Type B pancreatic cell (in vitro differentiated cells): ENCODE results near the gene IGSF8. TPM values are rescaled to one million over a fixed set of nuclear protein-coding genes. Genes with fewer than 3 reads are reported as not detected.
A peak's percentile ranks its signal among the peaks of the same experiment; 100 is the strongest.
"Not testable (repeated sequence)": the region's sequence is repeated elsewhere in the genome, so short reads cannot be mapped to it uniquely, and the experiment has no call there.

Experiments used
- DNase-seq: peaks from one replicate; pipeline ENCODE4 v3.0.0; 2021; ENCODE audit warnings: mixed read lengths; ENCODE audit not compliant: unreplicated experiment; ENCODE audit errors: extremely low spot score
- H3K27ac Mint-ChIP-seq: 2 replicates; pipeline ENCODE4 v1.8.0; 2021; ENCODE audit warnings: mild to moderate bottlenecking, mixed read lengths
- H3K27me3 Mint-ChIP-seq: 2 replicates; pipeline ENCODE4 v1.8.0; 2021; ENCODE audit warnings: mixed read lengths
- H3K36me3 Mint-ChIP-seq: 2 replicates; pipeline ENCODE4 v1.8.0; 2021; ENCODE audit warnings: mixed read lengths
- H3K4me1 Mint-ChIP-seq: one replicate; pipeline ENCODE4 v1.8.0; 2021; ENCODE audit warnings: mixed read lengths; ENCODE audit not compliant: unreplicated experiment
- H3K4me3 Mint-ChIP-seq: 2 replicates; pipeline ENCODE4 v1.8.0; 2021; ENCODE audit warnings: mild to moderate bottlenecking, mixed read lengths
- H3K9me3 Mint-ChIP-seq: 2 replicates; pipeline ENCODE4 v1.8.0; 2021; ENCODE audit warnings: mixed read lengths
- total RNA-seq: library from RNA; stranded (reverse); gene quantifications from 2 replicates; pipeline ENCODE4 v1.2.1, GENCODE V29; 2021; ENCODE audit warnings: low replicate concordance
- TF ChIP-seq, protein P1 (sequence below): fragments of 200-600 bp; sonication (generic); conservative IDR thresholded peaks from 2 replicates; pipeline ENCODE4 v1.5.0; 2021; ENCODE audit warnings: antibody characterized with exemption, mild to moderate bottlenecking

Gene IGSF8
- total RNA-seq, 1 donor from 2014 or later = 27.7 TPM

DNA sequence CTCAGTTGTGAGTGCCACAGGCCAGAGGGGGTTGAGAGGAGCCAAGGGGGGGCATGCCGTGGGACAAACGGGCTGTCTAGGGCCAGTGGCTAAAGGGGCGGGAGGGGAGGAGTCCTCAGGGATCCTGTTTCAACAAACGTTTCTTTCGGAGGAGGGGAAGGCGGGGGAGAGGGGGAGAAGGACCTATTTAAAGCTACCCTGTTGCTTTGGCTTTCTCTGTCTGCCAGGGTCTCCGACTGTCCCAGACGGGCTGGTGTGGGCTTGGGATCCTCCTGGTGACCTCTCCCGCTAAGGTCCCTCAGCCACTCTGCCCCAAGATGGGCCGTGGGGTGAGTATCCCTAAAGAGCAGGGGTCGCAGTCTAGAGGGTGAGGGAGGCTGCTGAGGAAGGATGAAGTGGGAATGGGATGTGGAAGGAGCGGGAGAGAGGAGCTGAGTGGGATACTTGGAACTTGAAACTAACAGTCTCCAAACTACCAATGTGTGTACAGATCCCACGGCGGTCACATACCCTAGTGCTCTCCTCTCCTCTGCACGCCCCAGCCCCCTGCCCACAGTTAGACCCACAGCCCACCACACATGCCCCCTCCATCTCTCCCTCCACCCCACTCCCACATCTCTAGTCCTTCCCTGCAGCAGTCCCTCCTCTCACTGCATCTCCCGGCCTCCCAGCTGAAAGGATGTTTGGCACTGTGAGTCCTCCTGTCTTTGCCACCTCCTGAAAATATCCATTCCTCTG lies 17.3 kb upstream of the IGSF8 start, which contains the start of gene ATP1A2:
Gene ATP1A2, plus strand, starts transcription at position 215 of the 738 bp plus-strand sequence. Its CDS starts 103 bp downstream, at position 318.
- Mint-ChIP-seq H3K36me3 (no peaks in the 10 kb centered on the region), H3K9me3 (no peaks in the 10 kb centered on the region), H3K27me3 (peaks cover 20% of the 10 kb centered on the region), H3K4me3 (peak within 1 kb of the TSS; percentile 36), H3K27ac (no peak within 1 kb of the TSS), H3K4me1 (peaks cover 57% of the 10 kb centered on the region)
- TF ChIP-seq, protein P1, sequence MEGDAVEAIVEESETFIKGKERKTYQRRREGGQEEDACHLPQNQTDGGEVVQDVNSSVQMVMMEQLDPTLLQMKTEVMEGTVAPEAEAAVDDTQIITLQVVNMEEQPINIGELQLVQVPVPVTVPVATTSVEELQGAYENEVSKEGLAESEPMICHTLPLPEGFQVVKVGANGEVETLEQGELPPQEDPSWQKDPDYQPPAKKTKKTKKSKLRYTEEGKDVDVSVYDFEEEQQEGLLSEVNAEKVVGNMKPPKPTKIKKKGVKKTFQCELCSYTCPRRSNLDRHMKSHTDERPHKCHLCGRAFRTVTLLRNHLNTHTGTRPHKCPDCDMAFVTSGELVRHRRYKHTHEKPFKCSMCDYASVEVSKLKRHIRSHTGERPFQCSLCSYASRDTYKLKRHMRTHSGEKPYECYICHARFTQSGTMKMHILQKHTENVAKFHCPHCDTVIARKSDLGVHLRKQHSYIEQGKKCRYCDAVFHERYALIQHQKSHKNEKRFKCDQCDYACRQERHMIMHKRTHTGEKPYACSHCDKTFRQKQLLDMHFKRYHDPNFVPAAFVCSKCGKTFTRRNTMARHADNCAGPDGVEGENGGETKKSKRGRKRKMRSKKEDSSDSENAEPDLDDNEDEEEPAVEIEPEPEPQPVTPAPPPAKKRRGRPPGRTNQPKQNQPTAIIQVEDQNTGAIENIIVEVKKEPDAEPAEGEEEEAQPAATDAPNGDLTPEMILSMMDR = no peak
- no peak for DNase-seq

- Mint-ChIP-seq H3K27ac (no peak overlapping the region), H3K4me3 (no peak overlapping the region), H3K36me3 (no peaks in the 10 kb centered on the region), H3K9me3 (no peaks in the 10 kb centered on the region), H3K4me1 (peaks cover 65% of the 10 kb centered on the region), H3K27me3 (peaks cover 21% of the 10 kb centered on the region)
- DNase-seq = no peak
- TF ChIP-seq, protein P1 = no peak
Observed at GRCh38 chr1:160114085-160114484, 15.7 kb upstream of the IGSF8 start.

- Mint-ChIP-seq H3K4me1 (peaks cover 67% of the 10 kb centered on the region), H3K4me3 (no peak overlapping the region), H3K27ac (no peak overlapping the region), H3K9me3 (no peaks in the 10 kb centered on the region), H3K27me3 (peaks cover 21% of the 10 kb centered on the region), H3K36me3 (no peaks in the 10 kb centered on the region)
- TF ChIP-seq, protein P1 = peak; percentile 52
- no peak for DNase-seq
Observed at GRCh38 chr1:160113407-160113806, 15.0 kb upstream of the IGSF8 start.

DNA sequence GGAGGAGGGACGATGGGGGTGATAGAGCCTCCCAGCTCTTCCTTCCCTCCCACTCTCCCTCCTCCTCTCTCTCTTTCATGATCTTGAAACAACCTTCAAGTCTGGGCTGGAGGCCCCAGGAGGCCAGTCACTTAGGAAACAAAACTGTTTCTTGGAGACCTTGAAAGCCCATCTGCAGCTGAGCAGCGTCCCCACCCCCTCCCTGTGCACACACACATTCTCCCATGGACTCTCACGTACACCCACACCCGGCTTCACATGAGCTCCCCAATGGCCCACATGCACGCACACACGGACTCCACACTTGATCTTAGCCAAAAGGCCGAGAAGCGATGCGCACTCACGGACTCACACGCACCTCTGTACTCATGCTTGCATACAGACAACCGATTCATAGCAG lies 13.9 kb upstream of the IGSF8 start:
- TF ChIP-seq, protein P1 = no peak
- peak overlapping the region; percentile 50 for H3K27ac Mint-ChIP-seq
- DNase-seq = no peak
- H3K4me3 Mint-ChIP-seq = no peak overlapping the region
- H3K36me3 Mint-ChIP-seq = no peaks in the 10 kb centered on the region
- H3K4me1 Mint-ChIP-seq = peaks cover 60% of the 10 kb centered on the region
- H3K27me3 Mint-ChIP-seq = peaks cover 17% of the 10 kb centered on the region
- no peaks in the 10 kb centered on the region for H3K9me3 Mint-ChIP-seq

DNA sequence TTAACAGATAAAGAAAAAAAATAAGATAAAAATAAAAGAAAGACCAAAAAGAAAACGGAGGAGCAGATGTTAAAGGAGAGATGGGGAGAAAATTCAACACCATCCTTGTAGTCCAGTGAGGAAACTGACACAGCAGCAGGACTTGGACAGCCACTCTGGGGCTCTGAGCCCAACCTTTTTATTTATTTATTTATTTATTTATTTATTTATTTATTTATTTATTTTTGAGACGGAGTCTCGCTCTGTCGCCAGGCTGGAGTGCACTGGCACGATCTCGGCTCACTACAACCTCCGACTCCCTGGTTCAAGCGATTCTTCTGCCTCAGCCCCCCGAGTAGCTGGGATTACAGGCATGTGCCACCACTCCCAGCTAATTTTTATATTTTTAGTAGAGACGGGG lies 13.0 kb upstream of the IGSF8 start:
- DNase-seq, H3K27ac Mint-ChIP-seq, H3K9me3 Mint-ChIP-seq, H3K4me3 Mint-ChIP-seq, H3K36me3 Mint-ChIP-seq: not testable (repeated sequence)
- Mint-ChIP-seq H3K4me1 (peaks cover 61% of the 10 kb centered on the region), H3K27me3 (peaks cover 12% of the 10 kb centered on the region)

DNA sequence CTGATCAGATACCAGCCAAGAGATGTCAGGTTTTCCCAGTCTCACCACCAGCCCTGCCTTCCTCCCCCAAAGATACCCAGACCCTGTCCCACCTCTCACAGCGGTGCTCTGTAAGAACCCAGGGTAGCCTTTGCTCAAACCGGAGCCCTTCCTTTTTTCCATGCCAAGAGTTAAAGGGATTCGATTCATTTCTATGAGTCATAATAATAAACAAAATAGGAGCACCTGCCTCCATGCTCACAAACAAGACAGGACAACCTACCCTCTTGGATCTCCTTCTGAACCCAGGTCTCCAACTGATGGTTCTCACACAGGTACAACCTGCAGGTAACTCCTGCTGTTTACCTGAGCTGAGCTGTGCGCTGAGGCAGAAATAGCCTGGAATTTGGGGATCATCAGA lies 11.3 kb upstream of the IGSF8 start:
- Mint-ChIP-seq H3K27me3 (peaks cover 9% of the 10 kb centered on the region), H3K9me3 (no peaks in the 10 kb centered on the region), H3K36me3 (no peaks in the 10 kb centered on the region), H3K27ac (no peak overlapping the region), H3K4me1 (peaks cover 54% of the 10 kb centered on the region), H3K4me3 (peak overlapping the region; percentile 41)
- no peak for DNase-seq
- TF ChIP-seq, protein P1 = no peak
